GM18861 (cell line): ENCODE results near the gene ATF3.
"Not testable (repeated sequence)": the region's sequence is repeated elsewhere in the genome, so short reads cannot be mapped to it uniquely, and the experiment has no call there.

Experiments
- ATAC-seq: cut with Tn5 transposase; IDR thresholded peaks from one replicate; pipeline ENCODE4 v1.9.1; 2021; ENCODE audit not compliant: unreplicated experiment

The ATF3 gene

DNA sequence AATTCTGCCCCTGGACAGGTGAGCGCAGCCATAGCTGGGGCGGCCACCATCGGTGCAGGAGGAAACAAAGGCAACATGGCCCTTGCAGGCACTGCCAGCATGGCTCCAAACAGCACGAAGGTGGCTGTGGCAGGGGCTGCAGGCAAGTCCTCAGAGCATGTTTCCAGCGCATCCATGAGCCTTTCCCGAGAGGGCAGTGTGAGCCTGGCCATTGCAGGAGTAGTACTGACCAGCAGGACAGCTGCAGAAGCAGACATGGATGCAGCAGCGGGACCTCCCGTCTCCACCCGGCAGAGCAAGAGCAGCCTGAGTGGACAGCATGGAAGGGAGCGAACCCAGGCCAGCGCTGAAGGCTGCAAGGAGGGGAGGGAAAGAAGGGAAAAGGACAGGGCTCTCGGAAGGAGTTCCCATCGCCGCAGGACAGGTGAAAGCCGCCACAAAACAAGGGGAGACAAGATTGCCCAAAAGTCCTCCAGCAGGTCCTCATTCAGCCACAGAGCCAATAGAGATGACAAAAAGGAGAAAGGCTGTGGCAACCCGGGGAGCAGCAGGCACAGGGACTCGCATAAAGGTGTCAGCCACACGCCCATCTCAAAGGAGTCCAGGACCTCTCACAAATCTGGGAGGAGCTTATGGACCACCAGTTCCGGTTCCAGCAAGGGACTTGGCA lies 17.4 kb downstream of the ATF3 start:
- no peak for ATAC-seq

DNA sequence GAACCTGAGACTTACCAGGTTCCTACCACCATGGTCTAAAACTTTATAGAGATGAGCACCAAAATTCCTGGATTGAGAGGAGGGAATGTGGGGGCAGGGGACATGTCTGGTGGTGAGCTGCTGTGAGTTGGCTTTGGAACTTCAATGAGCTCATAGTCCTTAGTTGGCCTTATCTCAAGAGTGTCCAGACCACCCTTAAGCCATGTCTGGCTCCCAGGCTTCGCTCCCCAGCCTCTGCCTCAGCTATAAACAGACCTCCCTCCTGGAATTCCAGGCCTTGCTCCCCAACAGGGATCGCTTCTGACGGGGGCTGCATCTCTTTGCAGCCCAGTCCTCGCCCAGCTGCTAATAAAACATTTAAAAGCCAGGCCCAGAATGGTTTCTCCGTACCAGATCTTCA lies 19.5 kb downstream of the ATF3 start:
- ATAC-seq: no peak

DNA sequence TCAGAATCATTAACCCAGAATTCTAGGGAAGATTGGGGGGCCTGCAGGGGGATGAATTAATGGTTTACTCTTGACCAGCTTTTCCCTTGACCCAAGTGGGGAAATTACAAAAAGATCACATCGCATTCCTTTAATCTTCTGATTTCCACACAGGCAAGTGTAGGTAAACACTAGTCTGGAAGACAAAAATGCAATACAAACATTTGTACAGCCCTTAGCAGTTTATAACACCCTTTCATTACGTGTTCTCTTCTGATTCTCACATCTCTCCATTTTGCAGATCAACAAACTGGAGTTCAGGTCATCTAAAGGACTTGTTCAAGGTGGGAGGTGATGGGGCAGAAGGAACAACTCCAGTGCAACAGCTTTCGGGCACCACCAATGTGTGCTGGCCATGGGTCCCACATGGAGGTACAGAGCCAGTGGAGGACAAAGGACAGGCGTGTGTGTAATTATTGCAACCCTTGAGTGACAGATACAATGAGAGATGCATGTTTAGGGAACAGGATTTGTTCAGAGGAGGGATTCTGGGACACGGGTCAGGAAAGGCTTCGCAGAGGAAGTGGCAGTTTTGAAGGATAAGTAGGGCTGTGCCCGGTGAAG lies 20.4 kb downstream of the ATF3 start:
- no peak for ATAC-seq

DNA sequence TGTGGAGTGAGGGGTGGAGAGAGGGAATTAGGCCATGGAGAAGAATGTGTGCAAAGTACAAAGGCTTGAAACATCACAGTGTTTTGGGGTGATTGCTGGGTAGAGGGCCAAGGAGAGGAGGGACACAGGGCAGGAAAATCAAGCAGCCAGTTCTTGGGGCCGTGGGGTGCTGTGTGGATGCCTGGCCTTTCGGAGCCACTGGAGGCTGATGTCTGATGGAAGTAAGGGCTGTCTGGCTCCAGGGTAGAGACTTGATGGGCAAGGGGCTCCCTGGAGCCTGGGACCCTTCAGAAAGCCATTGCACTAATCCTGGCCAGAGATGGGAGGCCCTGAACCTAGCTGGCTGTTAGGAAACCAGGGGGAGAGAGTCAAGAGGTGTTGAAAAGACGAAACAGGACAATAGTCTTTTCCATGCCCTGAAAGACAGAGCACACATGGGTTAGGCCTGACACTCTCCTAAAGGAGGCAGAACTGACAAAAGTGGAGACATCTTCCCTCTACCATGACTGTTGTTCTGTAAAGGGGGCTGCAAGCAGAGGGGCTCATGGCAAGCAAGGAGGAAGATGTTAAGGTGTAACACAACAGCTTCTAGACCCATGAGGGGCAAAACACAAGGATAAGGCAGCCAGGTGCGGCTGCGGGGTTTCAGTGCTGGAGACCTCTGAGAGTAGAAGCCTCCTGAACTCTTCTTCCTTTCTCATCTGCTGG lies 21.0 kb downstream of the ATF3 start:
- no peak for ATAC-seq

DNA sequence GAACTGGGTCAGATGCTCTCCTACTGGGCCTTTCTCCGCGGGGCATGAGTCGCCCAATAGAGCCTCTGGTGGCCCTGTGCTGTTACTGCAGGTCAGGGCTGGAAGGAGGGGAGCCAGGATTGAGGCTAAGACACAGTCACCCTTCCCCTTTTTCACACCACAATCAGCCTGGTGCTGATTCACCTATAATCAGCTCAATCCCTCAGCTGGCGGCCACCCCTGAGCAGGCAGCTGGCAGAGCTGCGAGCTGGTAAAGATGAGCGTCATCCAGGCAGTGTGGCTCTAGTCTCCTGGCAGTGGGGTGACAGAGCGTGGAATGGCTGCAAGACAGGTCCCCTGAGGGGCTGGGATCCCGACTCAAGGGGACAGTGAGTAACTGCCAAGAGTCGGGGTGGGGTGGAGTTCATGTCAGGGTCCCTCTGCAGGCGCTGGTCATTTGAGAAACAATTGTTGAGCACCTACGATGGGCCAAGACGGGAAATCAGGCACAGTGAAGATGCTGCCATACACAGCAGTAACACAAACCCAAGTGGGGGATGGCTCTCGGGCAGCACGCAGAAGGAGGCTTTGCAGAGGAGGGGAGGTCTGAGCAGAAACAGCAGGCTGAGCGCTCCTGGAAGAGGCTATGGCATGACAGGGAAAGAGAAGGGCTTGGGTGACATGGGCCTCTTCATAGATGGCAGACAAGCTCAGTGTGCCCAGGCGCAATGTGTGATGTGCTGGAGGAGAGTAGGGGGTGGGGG lies 21.8 kb downstream of the ATF3 start:
- ATAC-seq: peak; percentile 86

DNA sequence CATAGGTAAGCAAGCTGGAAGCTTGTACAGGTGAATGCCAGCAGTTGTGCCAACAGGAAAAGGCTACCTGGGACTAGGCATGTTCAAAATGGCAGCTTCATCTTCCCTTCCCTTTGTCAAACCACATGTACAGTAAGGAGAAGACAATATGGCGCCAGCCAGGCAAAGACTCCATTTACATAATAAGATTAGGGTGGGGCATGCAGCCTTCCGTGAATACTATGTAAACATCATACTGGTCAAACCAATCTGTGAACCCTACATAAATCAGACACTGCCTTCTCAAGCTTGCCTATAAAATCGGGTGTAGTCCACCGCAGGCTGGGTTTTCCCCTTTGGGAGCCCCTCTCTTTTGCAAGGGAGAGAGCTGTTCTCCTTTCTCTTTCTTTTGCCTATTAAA lies 24.6 kb downstream of the ATF3 start:
- ATAC-seq: no peak

DNA sequence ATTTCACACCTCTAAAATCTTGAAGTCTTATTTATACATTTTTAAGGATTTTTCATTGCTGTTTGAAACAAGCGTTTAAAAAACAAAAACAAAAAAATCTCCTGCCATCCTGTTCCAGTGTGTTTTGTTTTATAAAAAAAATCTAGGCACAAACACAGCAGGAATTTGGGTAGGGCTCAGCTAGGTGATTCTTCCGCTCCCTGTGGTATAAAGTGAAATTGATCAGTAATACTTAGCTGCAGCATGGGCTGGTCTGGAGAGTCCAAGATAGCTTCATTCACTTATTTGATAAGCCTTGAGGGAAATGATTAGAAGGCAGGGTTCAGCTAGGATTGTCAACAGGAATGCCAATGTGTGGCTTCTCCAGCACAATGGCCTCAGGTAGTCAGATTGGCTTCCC lies 25.7 kb downstream of the ATF3 start:
- ATAC-seq: no peak

DNA sequence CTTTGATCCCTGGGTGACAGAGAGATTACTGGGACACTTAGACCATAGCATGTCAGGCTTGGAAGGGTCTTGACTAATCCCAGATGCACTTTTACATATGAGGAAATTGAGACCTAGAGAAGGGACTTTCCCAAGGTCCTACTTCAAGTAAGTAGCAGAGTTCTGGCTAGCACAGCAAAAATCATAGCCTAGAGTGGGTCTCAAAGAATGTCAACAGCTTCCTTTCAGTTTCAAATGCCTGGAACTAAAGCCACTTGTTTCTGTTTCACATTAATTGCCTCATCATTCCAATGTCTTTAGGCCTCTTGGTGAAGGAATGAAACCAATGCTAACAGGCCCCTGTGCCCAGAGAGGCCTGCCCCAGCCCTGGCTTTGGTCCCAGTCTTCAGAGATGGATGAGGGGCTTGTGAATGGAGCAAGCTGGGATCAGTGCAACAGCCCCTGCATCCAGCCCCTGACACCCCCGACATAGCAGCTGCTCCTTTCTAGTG lies 26.6 kb downstream of the ATF3 start:
- ATAC-seq: no peak

DNA sequence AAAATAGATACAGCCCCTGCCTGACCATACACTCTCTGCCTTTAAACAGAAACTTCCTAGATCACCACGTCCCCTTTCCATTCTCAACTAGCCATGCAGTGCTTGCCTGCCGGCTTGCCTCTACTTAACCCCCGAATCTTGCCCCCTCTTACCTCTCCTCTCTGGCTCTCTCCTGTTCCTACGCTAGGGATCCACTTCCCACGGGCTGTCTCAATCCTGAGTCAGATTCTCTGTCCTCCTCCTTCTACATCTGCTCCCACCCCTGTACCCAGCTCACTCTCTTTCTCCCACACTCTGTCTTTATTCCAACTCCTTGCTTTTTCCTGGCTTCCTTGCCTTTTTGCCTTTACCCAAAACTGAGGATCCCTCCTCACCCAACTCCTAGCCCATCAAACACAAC lies 29.3 kb downstream of the ATF3 start:
- no peak for ATAC-seq

DNA sequence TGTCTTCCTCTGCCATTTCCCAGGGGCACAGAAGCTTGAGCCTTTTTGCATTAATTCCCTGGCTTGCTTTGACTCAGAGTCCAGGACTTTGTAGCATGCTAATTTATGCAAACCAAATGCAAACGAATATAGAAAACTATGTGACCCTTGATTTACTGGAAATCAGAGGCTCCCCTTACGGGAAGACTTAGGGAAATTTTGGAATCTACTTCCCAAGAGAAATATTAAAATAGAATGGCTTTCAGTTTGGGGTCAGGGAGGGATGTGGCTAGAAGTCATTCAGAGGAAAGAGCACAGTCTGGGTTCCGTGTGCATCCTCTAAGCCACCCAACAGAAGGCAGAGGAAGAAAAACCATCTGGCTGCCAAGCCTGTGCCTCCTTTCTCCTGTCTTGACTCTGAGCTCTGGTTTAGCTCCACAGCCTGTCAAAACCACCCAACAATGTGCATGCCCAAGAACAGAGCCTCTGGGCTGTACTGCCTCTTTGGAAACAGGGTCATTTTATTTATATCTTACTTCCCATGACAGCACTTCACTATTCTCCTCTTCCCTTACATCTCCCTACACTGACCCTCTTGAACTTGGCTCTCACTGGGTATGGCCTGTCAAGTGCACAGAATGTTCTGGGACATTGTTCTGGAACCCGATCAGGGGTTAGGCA lies 30.1 kb downstream of the ATF3 start:
- ATAC-seq: no peak

DNA sequence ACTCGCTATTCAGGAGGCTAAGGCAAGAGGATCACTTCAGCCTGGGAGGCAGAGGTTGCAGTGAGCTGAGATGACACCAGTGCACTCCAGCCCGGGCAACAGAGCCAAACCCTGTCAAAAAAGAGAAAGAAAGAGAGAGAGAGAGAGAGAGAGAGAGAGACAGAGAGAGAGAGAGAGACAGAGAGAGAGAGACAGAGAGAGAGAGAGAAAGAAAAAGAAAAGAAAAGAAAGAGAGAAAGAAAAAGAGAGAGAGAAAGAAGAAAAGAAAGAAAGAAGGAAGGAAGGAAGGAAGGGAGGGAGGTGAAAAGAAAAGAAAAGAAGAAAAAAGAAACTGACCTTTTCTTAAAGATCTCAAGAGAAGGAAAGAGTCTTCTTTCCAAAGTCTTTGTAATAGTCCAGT lies 31.0 kb downstream of the ATF3 start:
- ATAC-seq: not testable (repeated sequence)

DNA sequence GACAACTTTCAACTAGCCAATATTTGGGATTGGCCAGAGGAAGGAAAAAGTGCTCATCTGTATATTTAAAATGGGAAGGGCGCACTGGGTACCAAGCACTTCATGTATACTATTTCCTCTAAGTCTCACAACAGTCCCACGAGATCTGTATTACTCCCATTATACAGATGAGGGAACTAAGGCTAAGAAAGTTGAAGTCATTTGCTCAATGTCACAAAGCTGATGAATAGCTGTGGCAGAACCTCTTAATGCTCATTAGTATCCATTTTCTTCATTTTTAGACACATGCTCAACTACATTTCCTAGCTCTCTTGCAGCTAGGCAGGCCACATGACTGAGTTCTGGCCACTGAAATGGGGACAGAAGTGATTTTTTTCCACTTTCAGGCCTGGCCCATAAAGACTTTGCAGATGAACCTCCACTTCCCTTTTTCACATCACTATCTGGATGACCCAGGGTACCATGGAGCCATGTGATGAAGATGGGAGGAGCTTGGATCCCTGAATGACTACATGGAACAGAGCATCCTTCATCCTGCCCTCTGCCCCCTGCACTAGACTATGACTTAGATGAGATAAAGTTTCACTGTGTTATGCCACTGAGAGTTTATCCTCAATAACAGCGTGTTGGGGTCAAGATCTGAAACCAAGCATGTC lies 31.8 kb downstream of the ATF3 start:
- ATAC-seq: no peak

DNA sequence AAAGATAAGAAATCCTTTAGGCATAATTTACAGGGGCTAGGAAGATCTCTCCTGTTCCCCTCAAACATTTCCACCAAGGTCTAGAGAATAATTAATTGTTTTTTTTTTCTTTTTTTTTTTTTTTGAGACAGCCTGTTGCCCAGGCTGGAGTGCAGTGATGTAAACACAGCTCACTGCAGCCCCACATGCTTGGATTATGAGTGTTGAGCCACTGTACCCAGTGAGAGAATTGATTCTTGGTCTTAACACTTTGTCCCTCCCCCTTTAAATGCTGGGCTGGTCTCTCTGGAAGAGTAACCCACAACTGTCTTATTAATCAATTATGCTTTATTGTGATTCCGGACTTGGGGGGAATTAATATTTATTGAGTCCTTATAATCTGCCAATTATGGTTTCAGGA lies 33.4 kb downstream of the ATF3 start:
- no peak for ATAC-seq

DNA sequence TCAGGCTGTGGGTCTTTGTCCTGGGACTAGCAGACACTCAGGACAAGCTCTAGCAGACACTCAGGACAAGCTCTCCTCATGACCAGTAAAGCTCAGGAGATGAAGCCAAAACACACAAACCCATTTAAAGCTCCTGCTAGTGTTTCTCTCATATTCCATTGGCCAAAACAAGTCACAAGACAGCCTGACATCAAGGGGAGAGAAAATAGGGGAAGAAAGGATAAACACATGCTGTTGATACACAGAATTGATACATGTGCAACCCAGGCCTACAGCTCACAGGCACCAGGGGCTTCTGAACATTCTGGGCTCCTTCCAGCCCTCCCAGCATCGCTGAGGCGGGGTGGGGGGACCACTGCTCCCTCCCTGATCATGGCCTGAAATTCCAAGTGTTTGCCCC lies 35.3 kb downstream of the ATF3 start:
- no peak for ATAC-seq

DNA sequence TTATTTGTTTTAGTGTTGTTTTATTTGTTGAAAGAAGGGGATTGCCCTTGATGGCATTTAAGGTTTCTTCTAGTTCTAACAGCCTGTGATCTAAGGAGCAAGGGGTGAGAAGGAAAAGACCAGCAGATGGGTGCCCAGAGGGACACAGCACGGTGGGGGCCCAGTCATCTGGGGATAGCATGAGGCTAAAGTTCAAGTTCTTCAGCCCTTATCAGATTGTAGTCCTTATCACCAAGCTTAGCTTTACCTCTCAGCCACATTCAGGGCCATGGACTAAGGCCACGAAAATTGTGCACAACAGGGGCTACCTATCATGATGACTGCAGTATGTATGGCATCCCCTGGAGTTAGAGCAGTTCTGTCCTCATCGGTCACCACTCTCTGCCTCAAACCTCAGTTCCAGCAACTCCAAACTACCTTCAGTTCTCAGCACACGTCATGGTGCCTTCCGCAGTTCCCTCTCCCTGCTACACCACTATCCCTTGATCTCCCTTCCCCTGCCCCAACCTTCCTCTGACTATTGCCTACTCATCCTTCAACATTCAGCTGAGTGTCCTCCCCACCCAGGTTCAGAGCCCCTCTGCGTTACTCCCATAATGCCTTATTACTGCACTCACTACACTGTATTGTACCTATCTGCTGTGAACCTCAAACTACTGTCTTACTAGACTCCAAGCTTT lies 36.4 kb downstream of the ATF3 start:
- ATAC-seq: no peak

DNA sequence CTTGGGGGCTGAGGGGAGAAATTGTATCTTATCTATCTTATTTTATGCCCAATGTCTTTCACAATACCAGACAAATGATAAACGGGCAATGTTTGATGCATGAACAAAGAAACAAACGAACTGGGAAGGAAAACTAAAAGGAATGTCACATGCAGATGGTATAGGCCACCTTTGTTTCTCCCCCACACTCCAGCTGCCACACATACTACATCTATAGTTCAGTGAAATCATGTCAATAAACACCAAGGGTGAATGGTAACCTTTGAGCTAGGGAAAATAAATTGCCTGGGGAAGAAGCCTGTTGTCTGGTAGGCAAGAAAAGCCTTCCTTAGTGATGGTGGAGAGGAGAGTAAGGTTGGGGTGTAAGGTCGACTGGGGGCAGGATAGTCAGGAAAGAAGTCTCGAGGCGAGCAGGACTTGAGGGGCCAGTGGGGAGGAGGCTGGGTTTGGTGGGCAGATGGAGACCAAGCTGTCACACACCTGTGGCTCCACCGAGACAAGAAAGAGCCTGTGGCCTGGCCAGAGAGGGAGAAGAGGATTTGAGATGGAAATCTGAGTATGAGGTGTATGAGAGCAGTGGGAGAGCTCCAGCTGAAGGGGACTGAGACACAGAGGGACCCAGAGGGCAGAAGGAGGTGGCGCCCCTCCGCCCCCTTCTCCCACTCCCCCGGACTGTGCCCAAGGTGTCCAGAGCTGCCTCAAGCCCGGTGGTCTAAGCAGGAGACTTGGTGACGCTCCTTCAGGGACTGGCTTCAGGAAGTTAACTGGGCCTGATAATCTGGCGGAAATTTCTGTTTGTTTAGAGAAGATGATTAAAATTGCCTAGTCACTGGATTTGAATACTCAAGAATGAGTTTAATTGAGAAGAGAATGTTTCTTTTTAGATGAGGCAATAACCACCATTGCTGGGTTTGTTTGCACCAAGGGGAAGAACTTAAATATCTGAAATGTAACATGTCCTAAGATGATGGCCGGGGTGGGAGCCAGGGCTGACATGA lies 37.3 kb downstream of the ATF3 start:
- no peak for ATAC-seq

DNA sequence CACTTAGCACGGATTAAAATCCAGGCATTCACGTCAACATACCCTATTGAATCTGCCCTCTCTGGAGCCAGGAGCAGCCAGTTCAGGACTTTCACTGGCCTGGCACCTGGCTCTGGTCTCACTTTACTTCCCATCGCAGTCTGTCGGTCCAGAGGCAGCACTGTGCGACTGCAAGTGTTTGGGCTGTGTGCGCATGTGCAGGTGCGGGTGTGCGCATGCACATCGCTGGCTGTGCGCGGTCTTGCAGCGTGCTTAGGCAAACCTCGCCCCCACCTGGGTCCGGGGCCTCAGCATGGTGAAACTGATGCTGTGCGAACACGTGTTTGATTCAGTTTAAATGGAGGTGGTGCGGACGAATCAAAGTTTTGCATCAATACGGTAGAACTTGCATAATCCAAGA lies 38.0 kb downstream of the ATF3 start:
- no peak for ATAC-seq

DNA sequence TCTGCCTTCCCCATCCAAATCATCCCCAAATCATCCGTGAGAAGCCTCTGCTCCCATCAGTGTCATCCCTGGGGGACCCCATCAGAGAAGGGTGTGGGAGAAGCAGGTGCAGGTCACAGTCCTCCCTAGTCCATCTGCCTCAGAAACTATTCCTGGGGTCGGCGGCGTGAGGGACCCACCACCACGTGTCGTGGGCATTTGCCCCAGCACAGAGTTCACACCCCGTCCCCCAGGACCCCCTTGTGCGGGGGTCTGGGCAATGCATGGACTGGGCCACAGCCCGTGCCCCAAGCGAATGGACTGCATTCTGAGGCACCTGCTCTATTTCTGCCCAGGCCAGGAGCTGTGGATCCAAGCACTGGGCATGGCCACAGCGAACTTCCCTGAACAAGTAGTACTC lies 38.4 kb downstream of the ATF3 start:
- no peak for ATAC-seq

DNA sequence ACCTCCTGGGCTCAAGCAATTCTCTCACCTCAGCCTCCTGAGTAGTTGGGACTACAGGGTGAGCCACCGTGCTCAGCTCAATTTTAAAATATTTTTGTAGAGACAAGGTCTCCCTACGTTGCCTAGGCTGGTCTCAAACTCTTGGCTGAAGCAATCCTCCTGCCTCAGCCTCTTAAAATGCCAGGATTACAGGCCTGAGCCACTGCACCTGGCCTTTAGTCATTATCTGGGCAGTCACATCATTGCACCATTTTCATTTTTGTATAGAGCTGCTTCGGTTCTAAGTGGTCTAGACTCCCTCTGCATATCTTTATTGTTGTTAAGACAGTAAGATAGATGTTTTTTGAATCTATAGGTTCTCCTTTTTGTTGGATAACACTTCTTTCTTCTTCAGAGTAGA lies 39.9 kb downstream of the ATF3 start:
- ATAC-seq: no peak
